H9 (cell line): ENCODE measurements around the gene ANKIB1. TPM values are rescaled to one million over a fixed set of nuclear protein-coding genes. Genes with fewer than 3 reads are reported as not detected.
A peak's percentile ranks its signal among the peaks of the same experiment; 100 is the strongest.

Source experiments
- DNase-seq: peaks from one replicate; pipeline ENCODE4 v3.0.0-alpha.2; 2017
- H2AFZ ChIP-seq: one replicate; pipeline ENCODE4 v1.6.1; 2013; ENCODE audit warnings: mild to moderate bottlenecking, low read length, control low read depth, moderate library complexity
- H2AK5ac ChIP-seq: 2 replicates; pipeline ENCODE4 v1.6.1; 2013; ENCODE audit warnings: low read length, control low read depth, mixed read lengths; ENCODE audit not compliant: insufficient read length
- H2BK120ac ChIP-seq: one replicate; pipeline ENCODE4 v1.6.1; 2013; ENCODE audit warnings: low read depth, mild to moderate bottlenecking, low read length, control low read depth, inconsistent platforms; ENCODE audit not compliant: poor library complexity, severe bottlenecking
- H2BK12ac ChIP-seq: 2 replicates; pipeline ENCODE4 v1.6.1; 2013; ENCODE audit warnings: low read length, control low read depth, mixed read lengths, low read depth; ENCODE audit not compliant: insufficient read length
- H2BK15ac ChIP-seq: 2 replicates; pipeline ENCODE4 v1.6.1; 2013; ENCODE audit warnings: low read depth, low read length, control low read depth
- H2BK20ac ChIP-seq: one replicate; pipeline ENCODE4 v1.6.1; 2013; ENCODE audit warnings: low read depth, mild to moderate bottlenecking, low read length, control low read depth, inconsistent platforms; ENCODE audit not compliant: poor library complexity, severe bottlenecking
- H2BK5ac ChIP-seq: 2 replicates; pipeline ENCODE4 v1.6.1; 2013; ENCODE audit warnings: low read length, control low read depth, mixed read lengths; ENCODE audit not compliant: insufficient read length
- H3K14ac ChIP-seq: 2 replicates; pipeline ENCODE4 v1.6.1; 2013; ENCODE audit warnings: low read length, control low read depth; ENCODE audit not compliant: insufficient read depth
- H3K18ac ChIP-seq: 2 replicates; pipeline ENCODE4 v1.6.1; 2013; ENCODE audit warnings: low read depth, mild to moderate bottlenecking, mixed read lengths, low read length, control low read depth; ENCODE audit not compliant: insufficient read length
- H3K23ac ChIP-seq: 2 replicates; pipeline ENCODE4 v1.6.1; 2013; ENCODE audit warnings: low read length, control low read depth, mixed read lengths, low read depth; ENCODE audit not compliant: insufficient read length
- H3K23me2 ChIP-seq: 2 replicates; pipeline ENCODE4 v1.6.1; 2013; ENCODE audit warnings: low read depth, mild to moderate bottlenecking, mixed read lengths, low read length, control low read depth; ENCODE audit not compliant: insufficient read length, poor library complexity, severe bottlenecking
- H3K27ac ChIP-seq: 2 replicates; pipeline ENCODE4 v1.5.1; 2013; ENCODE audit warnings: low read length, control low read depth, mixed read lengths, low read depth; ENCODE audit not compliant: insufficient read length
- H3K27me3 ChIP-seq: 2 replicates; pipeline ENCODE4 v1.6.1; 2013; ENCODE audit warnings: low read length, control low read depth, inconsistent platforms; ENCODE audit not compliant: insufficient read depth
- H3K4ac ChIP-seq: 2 replicates; pipeline ENCODE4 v1.6.1; 2013; ENCODE audit warnings: low read depth, mild to moderate bottlenecking, control low read depth, inconsistent platforms, low read length, moderate library complexity
- H3K4me1 ChIP-seq: 2 replicates; pipeline ENCODE4 v1.6.1; 2013; ENCODE audit warnings: low read length, control low read depth, inconsistent platforms; ENCODE audit not compliant: insufficient read depth
- H3K4me2 ChIP-seq: 2 replicates; pipeline ENCODE4 v1.6.1; 2013; ENCODE audit warnings: low read length, control low read depth, mixed read lengths; ENCODE audit not compliant: insufficient read length, insufficient read depth
- H3K56ac ChIP-seq: 2 replicates; pipeline ENCODE4 v1.6.1; 2013; ENCODE audit warnings: low read depth, mild to moderate bottlenecking, mixed read lengths, low read length, control low read depth; ENCODE audit not compliant: insufficient read length
- H3K79me1 ChIP-seq: 2 replicates; pipeline ENCODE4 v1.6.1; 2013; ENCODE audit warnings: low read depth, mild to moderate bottlenecking, moderate library complexity, low read length, control low read depth, inconsistent platforms; ENCODE audit not compliant: insufficient read depth, poor library complexity, severe bottlenecking
- H3K79me2 ChIP-seq: 2 replicates; pipeline ENCODE4 v1.6.1; 2013; ENCODE audit warnings: low read length, control low read depth, inconsistent platforms; ENCODE audit not compliant: insufficient read depth
- H3K9ac ChIP-seq: 2 replicates; pipeline ENCODE4 v1.6.1; 2013; ENCODE audit warnings: low read length, control low read depth, mixed read lengths; ENCODE audit not compliant: insufficient read length; ENCODE audit errors: extremely low read depth
- H3K9me3 ChIP-seq: one replicate; pipeline ENCODE4 v1.6.1; 2013; ENCODE audit warnings: low read depth, low read length, inconsistent platforms; ENCODE audit not compliant: control insufficient read depth
- H3T11ph ChIP-seq: one replicate; pipeline ENCODE4 v1.6.1; 2013; ENCODE audit warnings: mild to moderate bottlenecking, low read length, control low read depth, inconsistent platforms
- H4K20me1 ChIP-seq: one replicate; pipeline ENCODE4 v1.6.1; 2013; ENCODE audit not compliant: control insufficient read depth, insufficient read length, insufficient read depth
- H4K5ac ChIP-seq: 2 replicates; pipeline ENCODE4 v1.6.1; 2013; ENCODE audit warnings: low read depth, mild to moderate bottlenecking, mixed read lengths, low read length, control low read depth; ENCODE audit not compliant: insufficient read length
- H4K8ac ChIP-seq: replicated peaks from 2 replicates; pipeline ENCODE4 v1.6.1; 2013; ENCODE audit warnings: low read length, control low read depth, mixed read lengths, low read depth; ENCODE audit not compliant: insufficient read length
- H4K91ac ChIP-seq: 2 replicates; pipeline ENCODE4 v1.6.1; 2013; ENCODE audit warnings: low read depth, mild to moderate bottlenecking, moderate library complexity, mixed read lengths, low read length, control low read depth; ENCODE audit not compliant: insufficient read length
- H3K27ac Mint-ChIP-seq, 3 experiments: 2 replicates in 2 of 3; 3 replicates in 1 of 3; pipeline ENCODE4 v1.8.0; 2020 to 2021; ENCODE audit warnings: mixed read lengths in 3 of 3, mild to moderate bottlenecking in 1 of 3, moderate library complexity in 1 of 3
- H3K27me3 Mint-ChIP-seq: 2 replicates; pipeline ENCODE4 v1.8.0; 2021; ENCODE audit warnings: low read depth, mild to moderate bottlenecking, moderate library complexity, mixed read lengths
- H3K36me3 Mint-ChIP-seq, 3 experiments: 2 replicates in 2 of 3; 3 replicates in 1 of 3; pipeline ENCODE4 v1.8.0; 2020 to 2021; ENCODE audit warnings: low read depth in 3 of 3, mixed read lengths in 3 of 3; ENCODE audit not compliant: insufficient read depth in 1 of 3
- H3K4me1 Mint-ChIP-seq, 2 experiments: 2 replicates each; pipeline ENCODE4 v1.8.0; 2020; ENCODE audit warnings: mixed read lengths in 2 of 2
- H3K4me3 Mint-ChIP-seq, 2 experiments: 2 replicates in 1 of 2; 3 replicates in 1 of 2; pipeline ENCODE4 v1.8.0; 2020 to 2021; ENCODE audit warnings: mild to moderate bottlenecking in 2 of 2, mixed read lengths in 2 of 2, moderate library complexity in 1 of 2
- H3K9me3 Mint-ChIP-seq, 2 experiments: 2 replicates in 1 of 2; 3 replicates in 1 of 2; pipeline ENCODE4 v1.8.0; 2020; ENCODE audit warnings: mild to moderate bottlenecking in 2 of 2, mixed read lengths in 2 of 2, moderate library complexity in 1 of 2
- CTCF ChIP-seq: fragments of 200-600 bp; sonication (generic); conservative IDR thresholded peaks from 3 replicates; pipeline ENCODE4 v1.8.0; 2021; ENCODE audit warnings: antibody characterized with exemption, mild to moderate bottlenecking
- WGBS: extraction: QIAGEN DNeasy Blood & Tissue Kit; methylation state at CpG from one replicate; pipeline ENCODE4 v1.1.7; 2013; ENCODE audit warnings: missing lambda C conversion rate, low lambda C conversion rate, mixed read lengths; ENCODE audit not compliant: insufficient read length; ENCODE audit errors: extremely low coverage; 5-methylcytosine and 5-hydroxymethylcytosine counted together
- total RNA-seq: library from RNA; stranded (reverse); gene quantifications from 2 replicates; pipeline ENCODE4 v1.2.1, GENCODE V29; 2021

ANKIB1 gene
- total RNA-seq, 1 experiment from 2014 or later, result 42.0 TPM

GRCh38 chr7:92402920-92403759 is 157.4 kb downstream of the ANKIB1 start:
- H3K4ac ChIP-seq, result no peak overlapping the region
- H3K14ac ChIP-seq, result no peak overlapping the region
- no peak overlapping the region for H4K91ac ChIP-seq
- H2AK5ac ChIP-seq, result no peak overlapping the region
- H3K4me2 ChIP-seq, result no peak overlapping the region
- H3T11ph ChIP-seq, result no peak overlapping the region
- no peak overlapping the region for H4K5ac ChIP-seq
- no peak overlapping the region for H4K8ac ChIP-seq
- no peaks in the 10 kb centered on the region for H3K79me2 ChIP-seq
- H3K9me3 Mint-ChIP-seq, result no peaks in the 10 kb centered on the region
- TF ChIP-seq CTCF, result no peak
- no peak overlapping the region for H2BK20ac ChIP-seq
- no peaks in the 10 kb centered on the region for H3K23me2 ChIP-seq
- no peak overlapping the region for H3K27ac ChIP-seq
- H3K4me3 Mint-ChIP-seq, result no peak overlapping the region
- no peak overlapping the region for H3K23ac ChIP-seq
- DNase-seq, result no peak
- H3K4me1 ChIP-seq, result no peaks in the 10 kb centered on the region
- H4K20me1 ChIP-seq, result peaks cover 2% of the 10 kb centered on the region
- H3K56ac ChIP-seq, result no peak overlapping the region
- peaks cover 6 to 17% (median 7%) of the 10 kb centered on the region in 3 experiments; a peak in 5 of 7 replicates for H3K36me3 Mint-ChIP-seq
- H2BK5ac ChIP-seq, result no peak overlapping the region
- H3K18ac ChIP-seq, result no peak overlapping the region
- no peaks in the 10 kb centered on the region for H3K27me3 Mint-ChIP-seq
- no peak overlapping the region for H2BK120ac ChIP-seq
- peaks cover 0 to 9% of the 10 kb centered on the region in 2 experiments; a peak in 1 of 4 replicates for H3K4me1 Mint-ChIP-seq
- WGBS, result no CpG with 5 or more reads among the region's 4 CpGs
- H3K27ac Mint-ChIP-seq, result peak overlapping the region in 1 of 3 experiments; percentile 87; a peak in 2 of 7 replicates
- no peak overlapping the region for H2AFZ ChIP-seq
- no peak overlapping the region for H3K9ac ChIP-seq
- no peaks in the 10 kb centered on the region for H3K9me3 ChIP-seq
- H2BK15ac ChIP-seq, result no peak overlapping the region
- no peak overlapping the region for H2BK12ac ChIP-seq
- no peaks in the 10 kb centered on the region for H3K27me3 ChIP-seq
- H3K79me1 ChIP-seq, result no peaks in the 10 kb centered on the region
